Naive thymus-derived CD4-positive, alpha-beta T cell (primary cell): Measurements from ENCODE around the gene GMDS. TPM values are rescaled to one million over a fixed set of nuclear protein-coding genes. Genes with fewer than 3 reads are reported as not detected.

Experiments
- ATAC-seq: fragments of 150-1000 bp; cut with Tn5 transposase; 2 replicates; pipeline ENCODE4 v1.10.0; 2021; ENCODE audit warnings: mild to moderate bottlenecking, moderate library complexity
- CTCF ChIA-PET: fragments of 350-600 bp; sonication (Branson Sonifier 250); formaldehyde crosslinking; loops from one replicate; lab custom pipeline; 2021; ENCODE audit warnings: antibody characterized with exemption; lab: Charles Lee
- POLR2A ChIA-PET: fragments of 350-600 bp; sonication (Branson Sonifier 250); formaldehyde crosslinking; loops from one replicate; lab custom pipeline; 2021; ENCODE audit warnings: antibody characterized with exemption, inconsistent platforms; lab: Charles Lee
- DNase-seq, 9 donors: peaks; one replicate each; pipeline versions ENCODE4 v3.0.0 to v3.0.0-alpha.2; 2020 to 2022; ENCODE audit warnings: mixed read lengths in 1 of 9
- H3K27ac ChIP-seq: one replicate; pipeline ENCODE4 v1.7.0; 2013; ENCODE audit warnings: mild to moderate bottlenecking, low read depth, low read length, moderate library complexity
- H3K27me3 ChIP-seq, 2 donors: one replicate each; pipeline ENCODE4 v1.7.0; 2013; ENCODE audit warnings: low read length in 2 of 2, mild to moderate bottlenecking in 2 of 2, moderate library complexity in 2 of 2; ENCODE audit not compliant: control insufficient read depth in 2 of 2, insufficient read depth in 2 of 2
- H3K36me3 ChIP-seq, 3 experiments: 1 replicate in 2 of 3; 2 replicates in 1 of 3; pipeline ENCODE4 v1.7.0; 2013; ENCODE audit warnings: low read length in 3 of 3, mild to moderate bottlenecking in 3 of 3, moderate library complexity in 1 of 3; ENCODE audit not compliant: insufficient read depth in 3 of 3, control insufficient read depth in 2 of 3
- H3K4me1 ChIP-seq, 2 donors: one replicate each; pipeline ENCODE4 v1.7.0; 2013; ENCODE audit warnings: low read length in 2 of 2, mild to moderate bottlenecking in 2 of 2, moderate library complexity in 1 of 2; ENCODE audit not compliant: control insufficient read depth in 2 of 2, insufficient read depth in 2 of 2
- H3K4me3 ChIP-seq: 2 replicates; pipeline ENCODE4 v1.7.0; 2013; ENCODE audit warnings: mild to moderate bottlenecking, low read length
- H3K9me3 ChIP-seq, 3 experiments: 1 replicate in 2 of 3; 2 replicates in 1 of 3; pipeline ENCODE4 v1.7.0; 2013; ENCODE audit warnings: low read length in 3 of 3; ENCODE audit not compliant: control insufficient read depth in 2 of 3
- H3K27ac Mint-ChIP-seq, 9 donors: one replicate each; pipeline ENCODE4 v1.8.0; 2020 to 2022; ENCODE audit warnings: mixed read lengths in 9 of 9, mild to moderate bottlenecking in 8 of 9, moderate library complexity in 5 of 9, inconsistent platforms in 2 of 9
- H3K27me3 Mint-ChIP-seq, 5 donors: one replicate each; pipeline ENCODE4 v1.8.0; 2021 to 2022; ENCODE audit warnings: mixed read lengths in 5 of 5, mild to moderate bottlenecking in 1 of 5
- H3K36me3 Mint-ChIP-seq, 5 donors: one replicate each; pipeline ENCODE4 v1.8.0; 2020 to 2022; ENCODE audit warnings: mixed read lengths in 5 of 5, mild to moderate bottlenecking in 3 of 5, inconsistent platforms in 1 of 5
- H3K4me1 Mint-ChIP-seq, 7 donors: one replicate each; pipeline ENCODE4 v1.8.0; 2020 to 2022; ENCODE audit warnings: mixed read lengths in 7 of 7, mild to moderate bottlenecking in 3 of 7, inconsistent platforms in 1 of 7
- H3K4me3 Mint-ChIP-seq, 10 donors: one replicate each; pipeline ENCODE4 v1.8.0; 2020 to 2022; ENCODE audit warnings: mild to moderate bottlenecking in 10 of 10, mixed read lengths in 10 of 10, moderate library complexity in 6 of 10, inconsistent platforms in 2 of 10
- H3K9me3 Mint-ChIP-seq, 11 donors: one replicate each; pipeline ENCODE4 v1.8.0; 2020 to 2022; ENCODE audit warnings: mixed read lengths in 11 of 11, mild to moderate bottlenecking in 4 of 11, inconsistent platforms in 1 of 11, moderate library complexity in 1 of 11
- intact Hi-C, 2 donors: fragments of 100-400 bp; cut with micrococcal nuclease; formaldehyde crosslinking; loops; one replicate each; pipeline ENCODE4 v1.15.1; 2023
- polyA plus RNA-seq, 2 donors: library from polyadenylated mRNA; unstranded; fragments of 300-500 nt; fragmentation: Illumina TruSeq; gene quantifications; one replicate each; pipeline ENCODE4 v1.2.3, GENCODE V29; 2021
- total RNA-seq, 6 experiments: library from RNA in 5 of 6; stranded (reverse) in 5 of 6; gene quantifications; 1 replicate in 5 of 6; 2 replicates in 1 of 6; pipeline ENCODE4 v1.2.3 and lab custom pipeline; 2021 to 2026

Gene GMDS
- total and polyA plus RNA-seq, 7 experiments from 2014 or later = 12.7 to 33.9 (median 18.3) TPM

- Histone ChIP-seq H3K36me3 (no peaks in the 10 kb centered on the region), H3K27ac (no peak overlapping the region), H3K4me3 (no peak overlapping the region), H3K4me1 (no peaks in the 10 kb centered on the region), H3K9me3 (no peaks in the 10 kb centered on the region), H3K27me3 (no peaks in the 10 kb centered on the region)
- Mint-ChIP-seq H3K27ac (no peak overlapping the region), H3K27me3 (no peaks in the 10 kb centered on the region), H3K4me3 (no peak overlapping the region), H3K36me3 (peaks cover 0 to 24% (median 4%) of the 10 kb centered on the region in 5 donors), H3K9me3 (no peaks in the 10 kb centered on the region), H3K4me1 (peaks cover 0 to 3% (median 0%) of the 10 kb centered on the region in 7 donors)
- no peak for DNase-seq
- ChIA-PET CTCF (no interaction called here), POLR2A (no interaction called here)
- ATAC-seq = peak; percentile 26
- intact Hi-C loops = no loop called here
Observed at GRCh38 chr6:1739680-1740079, 505.7 kb downstream of the GMDS start.

- H3K36me3 Mint-ChIP-seq = peaks cover 0 to 23% (median 4%) of the 10 kb centered on the region in 5 donors
- peaks cover 0 to 3% (median 0%) of the 10 kb centered on the region in 7 donors for H3K4me1 Mint-ChIP-seq
- H3K9me3 Mint-ChIP-seq = no peaks in the 10 kb centered on the region
- no peak for DNase-seq
- H3K27me3 Mint-ChIP-seq = no peaks in the 10 kb centered on the region
- no peaks in the 10 kb centered on the region for H3K4me1 ChIP-seq
- H3K27me3 ChIP-seq = no peaks in the 10 kb centered on the region
- no peak overlapping the region for H3K27ac ChIP-seq
- no peaks in the 10 kb centered on the region for H3K36me3 ChIP-seq
- no peaks in the 10 kb centered on the region for H3K9me3 ChIP-seq
- no peak overlapping the region for H3K4me3 ChIP-seq
- intact Hi-C loops = no loop called here
- no peak overlapping the region for H3K4me3 Mint-ChIP-seq
- ChIA-PET POLR2A (no interaction called here), CTCF (no interaction called here)
- H3K27ac Mint-ChIP-seq = no peak overlapping the region
- no peak for ATAC-seq
Observed at GRCh38 chr6:1739220-1739619, 506.2 kb downstream of the GMDS start.

- Histone ChIP-seq H3K27ac (no peak overlapping the region), H3K9me3 (no peaks in the 10 kb centered on the region), H3K36me3 (no peaks in the 10 kb centered on the region), H3K4me3 (no peak overlapping the region), H3K27me3 (no peaks in the 10 kb centered on the region), H3K4me1 (no peaks in the 10 kb centered on the region)
- ATAC-seq = no peak
- Mint-ChIP-seq H3K4me1 (peaks cover 0 to 3% (median 0%) of the 10 kb centered on the region in 7 donors), H3K9me3 (no peaks in the 10 kb centered on the region), H3K27ac (no peak overlapping the region), H3K27me3 (no peaks in the 10 kb centered on the region), H3K36me3 (peaks cover 0 to 17% (median 4%) of the 10 kb centered on the region in 5 donors), H3K4me3 (no peak overlapping the region)
- DNase-seq = no peak
- ChIA-PET CTCF (no interaction called here), POLR2A (no interaction called here)
- intact Hi-C loops = no loop called here
Observed at GRCh38 chr6:1738558-1739081, 506.8 kb downstream of the GMDS start.

- H3K36me3 Mint-ChIP-seq = peaks cover 0 to 24% (median 9%) of the 10 kb centered on the region in 5 donors
- peak; percentile 12 for ATAC-seq
- no peak for DNase-seq
- H3K4me1 ChIP-seq = no peaks in the 10 kb centered on the region
- H3K27me3 Mint-ChIP-seq = no peaks in the 10 kb centered on the region
- H3K27ac Mint-ChIP-seq = no peak overlapping the region
- H3K4me3 ChIP-seq = no peak overlapping the region
- H3K9me3 Mint-ChIP-seq = peaks cover 0 to 2% (median 0%) of the 10 kb centered on the region in 11 donors
- H3K27ac ChIP-seq = no peak overlapping the region
- H3K36me3 ChIP-seq = no peaks in the 10 kb centered on the region
- H3K27me3 ChIP-seq = no peaks in the 10 kb centered on the region
- H3K4me3 Mint-ChIP-seq = no peak overlapping the region
- ChIA-PET CTCF (no interaction called here), POLR2A (no interaction called here)
- no peaks in the 10 kb centered on the region for H3K9me3 ChIP-seq
- peaks cover 0 to 5% (median 0%) of the 10 kb centered on the region in 7 donors for H3K4me1 Mint-ChIP-seq
- intact Hi-C loops = no loop called here
Observed at GRCh38 chr6:1737463-1738311, 507.7 kb downstream of the GMDS start.

GRCh38 chr6:1736346-1737105, 508.9 kb downstream of the GMDS start:
- POLR2A ChIA-PET = no interaction called here
- no peak for DNase-seq
- Histone ChIP-seq H3K4me3 (no peak overlapping the region), H3K27ac (no peak overlapping the region), H3K36me3 (no peaks in the 10 kb centered on the region), H3K9me3 (no peaks in the 10 kb centered on the region), H3K27me3 (no peaks in the 10 kb centered on the region), H3K4me1 (no peaks in the 10 kb centered on the region)
- no peaks in the 10 kb centered on the region for H3K27me3 Mint-ChIP-seq
- intact Hi-C loops = no loop called here
- H3K4me1 Mint-ChIP-seq = peaks cover 0 to 5% (median 0%) of the 10 kb centered on the region in 7 donors
- no peak overlapping the region for H3K4me3 Mint-ChIP-seq
- CTCF ChIA-PET = no interaction called here
- peak overlapping the region in 2 of 9 donors; percentile 11 to 63 for H3K27ac Mint-ChIP-seq
- no peak for ATAC-seq
- H3K36me3 Mint-ChIP-seq = peaks cover 2 to 32% (median 18%) of the 10 kb centered on the region in 5 donors
- peaks cover 0 to 5% (median 0%) of the 10 kb centered on the region in 11 donors for H3K9me3 Mint-ChIP-seq

GRCh38 chr6:1735239-1735803, 510.1 kb downstream of the GMDS start:
- no peaks in the 10 kb centered on the region for H3K9me3 ChIP-seq
- no peaks in the 10 kb centered on the region for H3K27me3 ChIP-seq
- no peaks in the 10 kb centered on the region for H3K27me3 Mint-ChIP-seq
- DNase-seq (no peak), ATAC-seq (no peak)
- intact Hi-C loops = no loop called here
- ChIA-PET CTCF (no interaction called here), POLR2A (no interaction called here)
- H3K4me3 Mint-ChIP-seq = no peak overlapping the region
- H3K4me1 Mint-ChIP-seq = peaks cover 0 to 3% (median 0%) of the 10 kb centered on the region in 7 donors
- no peak overlapping the region for H3K4me3 ChIP-seq
- peak overlapping the region in 1 of 9 donors; percentile 55 for H3K27ac Mint-ChIP-seq
- H3K36me3 Mint-ChIP-seq = peaks cover 0 to 36% (median 28%) of the 10 kb centered on the region in 5 donors
- H3K9me3 Mint-ChIP-seq = peaks cover 0 to 14% (median 7%) of the 10 kb centered on the region in 11 donors
- no peaks in the 10 kb centered on the region for H3K36me3 ChIP-seq
- no peak overlapping the region for H3K27ac ChIP-seq
- no peaks in the 10 kb centered on the region for H3K4me1 ChIP-seq
